MM.1S (cell line): ENCODE results near the gene SOX10.

Experiments used
- EZH2 ChIP-seq: fragments of 300-600 bp; sonication (generic); optimal IDR thresholded peaks from 2 replicates; pipeline ENCODE3; 2017; ENCODE audit warnings: low read depth, mild to moderate bottlenecking, antibody characterized with exemption, low read length, mixed read lengths
- EZH2phosphoT487 ChIP-seq: fragments of 300-600 bp; sonication (generic); IDR thresholded peaks from 2 replicates; pipeline ENCODE4 v1.6.1; 2018; ENCODE audit warnings: antibody characterized with exemption, low read length
- TF ChIP-seq, protein P1 (sequence below): fragments of 300-600 bp; sonication (generic); IDR thresholded peaks from 2 replicates; pipeline ENCODE4 v1.5.1; 2016; ENCODE audit warnings: antibody characterized with exemption, low read length, mixed read lengths

DNA sequence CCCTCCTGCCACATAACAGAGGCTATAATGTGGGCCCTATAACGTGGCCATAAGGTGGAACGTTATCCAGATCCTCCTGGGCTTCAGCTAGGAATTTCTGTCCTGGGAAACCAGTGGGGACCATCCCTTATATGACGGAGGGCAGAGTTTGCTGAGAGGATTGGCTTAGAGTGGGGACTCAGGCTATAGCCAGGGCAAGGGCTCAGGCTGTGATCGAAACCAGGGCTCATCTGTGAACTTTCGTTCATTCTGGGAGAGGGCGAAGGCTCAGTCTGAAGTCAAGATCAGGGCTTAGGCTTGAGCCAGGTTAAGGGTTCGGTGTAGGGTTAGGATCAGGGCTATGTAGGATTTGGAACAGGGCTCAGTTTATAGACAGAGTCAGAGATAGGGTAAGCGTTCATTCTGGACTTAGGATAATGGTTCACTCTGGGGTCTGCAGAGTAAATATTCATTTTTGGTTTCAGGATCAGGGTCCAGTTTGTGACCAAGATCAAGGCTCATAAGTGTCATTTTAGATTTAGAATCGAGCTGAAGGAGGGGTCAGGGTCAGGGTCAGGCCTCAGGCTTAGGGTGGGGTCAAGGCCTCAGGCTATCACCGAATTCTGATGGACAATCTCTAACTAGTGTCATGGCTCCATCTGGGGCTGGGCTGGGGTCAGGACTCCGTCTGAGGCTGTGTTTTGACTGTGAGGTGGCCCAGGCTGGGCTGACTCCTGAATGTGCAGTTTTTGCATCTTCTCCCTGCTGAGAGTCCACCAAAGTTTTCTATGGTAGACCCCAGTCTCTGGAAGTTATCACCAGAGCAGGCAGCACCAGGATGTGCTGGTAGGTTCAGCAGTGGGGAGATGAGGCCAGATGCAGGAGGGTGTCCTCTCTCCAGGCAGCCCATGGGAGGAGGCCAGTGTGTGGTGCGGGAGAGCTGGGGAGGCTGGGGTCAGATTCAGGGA, 33.9 kb upstream of the SOX10 start:
- TF ChIP-seq, protein P1, sequence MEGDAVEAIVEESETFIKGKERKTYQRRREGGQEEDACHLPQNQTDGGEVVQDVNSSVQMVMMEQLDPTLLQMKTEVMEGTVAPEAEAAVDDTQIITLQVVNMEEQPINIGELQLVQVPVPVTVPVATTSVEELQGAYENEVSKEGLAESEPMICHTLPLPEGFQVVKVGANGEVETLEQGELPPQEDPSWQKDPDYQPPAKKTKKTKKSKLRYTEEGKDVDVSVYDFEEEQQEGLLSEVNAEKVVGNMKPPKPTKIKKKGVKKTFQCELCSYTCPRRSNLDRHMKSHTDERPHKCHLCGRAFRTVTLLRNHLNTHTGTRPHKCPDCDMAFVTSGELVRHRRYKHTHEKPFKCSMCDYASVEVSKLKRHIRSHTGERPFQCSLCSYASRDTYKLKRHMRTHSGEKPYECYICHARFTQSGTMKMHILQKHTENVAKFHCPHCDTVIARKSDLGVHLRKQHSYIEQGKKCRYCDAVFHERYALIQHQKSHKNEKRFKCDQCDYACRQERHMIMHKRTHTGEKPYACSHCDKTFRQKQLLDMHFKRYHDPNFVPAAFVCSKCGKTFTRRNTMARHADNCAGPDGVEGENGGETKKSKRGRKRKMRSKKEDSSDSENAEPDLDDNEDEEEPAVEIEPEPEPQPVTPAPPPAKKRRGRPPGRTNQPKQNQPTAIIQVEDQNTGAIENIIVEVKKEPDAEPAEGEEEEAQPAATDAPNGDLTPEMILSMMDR = no peak
- TF ChIP-seq EZH2 (no peak), EZH2phosphoT487 (no peak)
